ENCODE measurements around the gene AADACL3. TPM values are rescaled to one million over a fixed set of nuclear protein-coding genes. Genes with fewer than 3 reads are reported as not detected.
A peak's percentile ranks its signal among the peaks of the same experiment; 100 is the strongest.
"Not testable (repeated sequence)": the region's sequence is repeated elsewhere in the genome, so short reads cannot be mapped to it uniquely, and the experiment has no call there.

Gene AADACL3
- total RNA-seq (2014; rRNA removed; shearing (Covaris generic); ENCODE audit: low replicate concordance) = not detected in 2 replicates

- DNase-seq = no peak
- H3K27me3 ChIP-seq = no peaks in the 10 kb centered on the region
- H3K36me3 ChIP-seq = no peaks in the 10 kb centered on the region
- no peaks in the 10 kb centered on the region for H3K9me3 ChIP-seq
- no peak within 1 kb of the TSS for H3K4me3 ChIP-seq
Observed at GRCh38 chr1:12715896-12716437, at the start of gene AADACL3. TSS of gene AADACL3 (plus strand) at chr1:12716110. CDS start at chr1:12716177, 67 bp downstream.

GRCh38 chr1:12666141-12666735 lies 49.7 kb upstream of the AADACL3 start:
- Histone ChIP-seq H3K4me3 (no peak overlapping the region), H3K27me3 (no peaks in the 10 kb centered on the region; the same call in 1 of the 2 replicates), H3K36me3 (no peaks in the 10 kb centered on the region), H3K9me3 (peaks cover 2% of the 10 kb centered on the region; the same call in 1 of the 2 replicates)
- no peak for DNase-seq

GRCh38 chr1:12669529-12670068 lies 46.3 kb upstream of the AADACL3 start:
- Histone ChIP-seq H3K36me3 (no peaks in the 10 kb centered on the region), H3K4me3 (no peak overlapping the region), H3K27me3 (peaks cover 3% of the 10 kb centered on the region), H3K9me3 (no peaks in the 10 kb centered on the region)
- peak; percentile 28 for DNase-seq

GRCh38 chr1:12674358-12674757 lies 41.6 kb upstream of the AADACL3 start:
- H3K36me3 ChIP-seq = no peaks in the 10 kb centered on the region
- no peak for DNase-seq

GRCh38 chr1:12676122-12676521 lies 39.8 kb upstream of the AADACL3 start:
- H3K36me3 ChIP-seq, H3K4me3 ChIP-seq, H3K27me3 ChIP-seq, H3K9me3 ChIP-seq, DNase-seq: not testable (repeated sequence)

More at GRCh38 chr1:12674358-12674757, 41.6 kb upstream of the AADACL3 start:
- H3K9me3 ChIP-seq = no peaks in the 10 kb centered on the region
- no peak overlapping the region for H3K4me3 ChIP-seq
- peaks cover 5% of the 10 kb centered on the region for H3K27me3 ChIP-seq

GRCh38 chr1:12677565-12677964 lies 38.3 kb upstream of the AADACL3 start:
- Histone ChIP-seq H3K27me3 (0 out of 2 replicates have a peak, but pooled peaks cover 3% of the 10 kb centered on the region), H3K36me3 (no peaks in the 10 kb centered on the region), H3K9me3 (no peaks in the 10 kb centered on the region), H3K4me3 (no peak overlapping the region)
- no peak for DNase-seq

- DNase-seq = no peak
- Histone ChIP-seq H3K36me3 (no peaks in the 10 kb centered on the region), H3K4me3 (no peak overlapping the region)
Observed at GRCh38 chr1:12678350-12678749, 37.6 kb upstream of the AADACL3 start.

GRCh38 chr1:12678820-12679219 lies 37.1 kb upstream of the AADACL3 start:
- DNase-seq = no peak
- no peaks in the 10 kb centered on the region for H3K36me3 ChIP-seq
- no peak overlapping the region for H3K4me3 ChIP-seq
- 0 out of 2 replicates have a peak, but pooled peaks cover 3% of the 10 kb centered on the region for H3K27me3 ChIP-seq
- no peaks in the 10 kb centered on the region for H3K9me3 ChIP-seq

More at GRCh38 chr1:12678350-12678749, 37.6 kb upstream of the AADACL3 start:
- 0 out of 2 replicates have a peak, but pooled peaks cover 3% of the 10 kb centered on the region for H3K27me3 ChIP-seq
- no peaks in the 10 kb centered on the region for H3K9me3 ChIP-seq

GRCh38 chr1:12690156-12690555 lies 25.8 kb upstream of the AADACL3 start:
- Histone ChIP-seq H3K36me3 (no peaks in the 10 kb centered on the region), H3K27me3 (no peaks in the 10 kb centered on the region), H3K4me3 (no peak overlapping the region), H3K9me3 (no peaks in the 10 kb centered on the region)
- DNase-seq = no peak

- Histone ChIP-seq H3K9me3 (no peaks in the 10 kb centered on the region), H3K4me3 (no peak overlapping the region), H3K36me3 (no peaks in the 10 kb centered on the region), H3K27me3 (no peaks in the 10 kb centered on the region)
- no peak for DNase-seq
Observed at GRCh38 chr1:12692967-12693782, 22.7 kb upstream of the AADACL3 start.

- Histone ChIP-seq H3K36me3 (no peaks in the 10 kb centered on the region), H3K27me3 (no peaks in the 10 kb centered on the region), H3K9me3 (no peaks in the 10 kb centered on the region), H3K4me3 (no peak overlapping the region)
- no peak for DNase-seq
Observed at GRCh38 chr1:12696658-12697057, 19.3 kb upstream of the AADACL3 start.

- H3K9me3 ChIP-seq = no peaks in the 10 kb centered on the region
- no peak for DNase-seq
- no peaks in the 10 kb centered on the region for H3K27me3 ChIP-seq
- no peak overlapping the region for H3K4me3 ChIP-seq
- no peaks in the 10 kb centered on the region for H3K36me3 ChIP-seq
Observed at GRCh38 chr1:12697397-12697796, 18.5 kb upstream of the AADACL3 start.

- DNase-seq = no peak
- Histone ChIP-seq H3K36me3 (no peaks in the 10 kb centered on the region), H3K9me3 (peaks cover 11% of the 10 kb centered on the region; the same call in 1 of the 2 replicates), H3K27me3 (no peaks in the 10 kb centered on the region), H3K4me3 (no peak overlapping the region)
Observed at GRCh38 chr1:12703821-12704451, 12.0 kb upstream of the AADACL3 start.

- H3K27me3 ChIP-seq = no peaks in the 10 kb centered on the region
- peaks cover 11% of the 10 kb centered on the region; the same call in 1 of the 2 replicates for H3K9me3 ChIP-seq
- DNase-seq = no peak
- H3K4me3 ChIP-seq = no peak overlapping the region
- no peaks in the 10 kb centered on the region for H3K36me3 ChIP-seq
Observed at GRCh38 chr1:12706061-12706460, 9.8 kb upstream of the AADACL3 start.

- Histone ChIP-seq H3K27me3 (no peaks in the 10 kb centered on the region), H3K9me3 (peaks cover 7% of the 10 kb centered on the region; the same call in 1 of the 2 replicates), H3K4me3 (no peak overlapping the region), H3K36me3 (no peaks in the 10 kb centered on the region)
- DNase-seq = no peak
Observed at GRCh38 chr1:12708396-12709090, 7.4 kb upstream of the AADACL3 start.

GRCh38 chr1:12709091-12709491 lies 6.8 kb upstream of the AADACL3 start:
- Histone ChIP-seq H3K9me3 (peaks cover 4% of the 10 kb centered on the region; the same call in 1 of the 2 replicates), H3K36me3 (no peaks in the 10 kb centered on the region), H3K4me3 (no peak overlapping the region), H3K27me3 (no peaks in the 10 kb centered on the region)
- no peak for DNase-seq
